ENCODE results near the gene ACE2. TPM values are rescaled to one million over a fixed set of nuclear protein-coding genes. Genes with fewer than 3 reads are reported as not detected.

ACE2 gene
- total and polyA plus RNA-seq, 2 donors (not counting 3 experiments of a cell fraction or from before 2014, with no cell fraction given), result not detected

DNA sequence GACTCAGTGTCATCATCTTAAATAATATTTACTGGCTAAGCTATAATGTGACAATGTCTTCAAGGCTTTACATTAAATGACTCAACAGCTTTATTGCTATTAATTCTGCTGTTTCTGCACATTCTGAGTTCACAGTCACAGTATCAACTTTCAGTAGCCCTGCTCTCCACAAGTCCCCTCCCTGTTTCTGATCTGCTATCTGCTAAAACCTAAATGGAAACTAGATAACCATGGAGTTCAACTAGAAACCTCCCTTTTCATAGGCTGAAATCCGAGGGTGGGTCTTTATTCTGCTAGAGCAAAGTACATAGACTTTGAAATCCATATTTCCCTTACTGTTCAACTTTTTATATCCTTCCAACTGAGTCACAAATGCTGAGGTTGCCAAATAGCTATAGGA is 5.4 kb upstream of the ACE2 start:
- TF ChIP-seq POLR2A (IDR thresholded peaks at IDR 0.05; ENCODE audit: low read depth, low read length) (no peak), JUN (IDR thresholded peaks at IDR 0.05; ENCODE audit: borderline replicate concordance, insufficient read depth, insufficient read length, low read depth) (no peak), MYC (IDR thresholded peaks at IDR 0.05; ENCODE audit: low read depth, low read length) (no peak), POLR2AphosphoS5 (IDR thresholded peaks at IDR 0.05; ENCODE audit: insufficient read depth, low read depth, low read length) (no peak), EZH2 (IDR thresholded peaks at IDR 0.05; ENCODE audit: borderline replicate concordance, low read depth, low read length, severe bottlenecking) (no peak), FOS (IDR thresholded peaks at IDR 0.05; ENCODE audit: borderline replicate concordance, insufficient read depth, low read length) (no peak), GATA2 (IDR thresholded peaks at IDR 0.05; ENCODE audit: insufficient read depth, insufficient read length, low read depth, low read length) (no peak), CTCF (IDR thresholded peaks at IDR 0.05; ENCODE audit: extremely low read depth in 1 of 2, insufficient read depth in 1 of 2, low read depth in 1 of 2, low read length in 2 of 2) (no peak)
- TF ChIP-seq, protein P1, sequence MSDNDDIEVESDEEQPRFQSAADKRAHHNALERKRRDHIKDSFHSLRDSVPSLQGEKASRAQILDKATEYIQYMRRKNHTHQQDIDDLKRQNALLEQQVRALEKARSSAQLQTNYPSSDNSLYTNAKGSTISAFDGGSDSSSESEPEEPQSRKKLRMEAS (IDR thresholded peaks at IDR 0.05; ENCODE audit: insufficient read depth, insufficient read length), result no peak
- CTCF ChIA-PET, result no interaction called here

More for the DNA sequence above, 5.4 kb upstream of the ACE2 start:
- POLR2A ChIA-PET, result no interaction called here
- Histone ChIP-seq H3K4me1 (ENCODE audit: control insufficient read depth, extremely low read depth, insufficient read depth, low read length) (no peaks in the 10 kb centered on the region), H3K9me1 (replicated peaks; ENCODE audit: control insufficient read depth, extremely low read depth, insufficient read depth, low read length) (no peaks in the 10 kb centered on the region), H3K9me3 (replicated peaks; ENCODE audit: control insufficient read depth, insufficient read depth, low read length) (no peaks in the 10 kb centered on the region), H3K4me3 (replicated peaks in 1 of 3; ENCODE audit: insufficient read depth in 1 of 3, low read depth in 1 of 3, low read length in 3 of 3) (no peak overlapping the region), H3K79me2 (ENCODE audit: control insufficient read depth, insufficient read depth, low read length) (no peaks in the 10 kb centered on the region), H3K9ac (replicated peaks; ENCODE audit: extremely low read depth, insufficient read depth, low read length) (no peak overlapping the region), H3K27ac (ENCODE audit: insufficient read depth, low read depth, low read length) (no peak overlapping the region), H3K36me3 (ENCODE audit: control insufficient read depth in 2 of 2, extremely low read depth in 1 of 2, insufficient read depth in 2 of 2, low read length in 2 of 2) (no peaks in the 10 kb centered on the region), H4K20me1 (replicated peaks; ENCODE audit: control insufficient read depth, extremely low read depth, insufficient read depth, low read length) (no peaks in the 10 kb centered on the region), H3K4me2 (ENCODE audit: insufficient read depth, low read length) (no peak overlapping the region), H2AFZ (ENCODE audit: low read depth, low read length) (no peak overlapping the region), H3K27me3 (ENCODE audit: control insufficient read depth in 2 of 2, insufficient read depth in 2 of 2, low read length in 2 of 2) (peaks cover 0 to 2% of the 10 kb centered on the region in 2 experiments)
- FAIRE-seq (no peak), DNase-seq (ENCODE audit: low read depth, low spot score) (no peak)
- dilution Hi-C loops (cut with MboI; ENCODE audit: extremely low pct_ligation_motif_present, low sequenced_read_pairs), result no loop called here
- intact Hi-C loops (cut with micrococcal nuclease), result no loop called here
- BruUV-seq (replicated peaks), result no TSS peak

All from endothelial cell of umbilical vein (primary cell).